NCI-H2196 (cell line): ENCODE measurements around the gene DAPK1.
A peak's percentile ranks its signal among the peaks of the same experiment; 100 is the strongest.
"Not testable (repeated sequence)": the region's sequence is repeated elsewhere in the genome, so short reads cannot be mapped to it uniquely, and the experiment has no call there.

ENCODE experiments used
- DNase-seq: peaks from one replicate; lab custom pipeline; 2025; ENCODE audit not compliant: unreplicated experiment; lab: John Stamatoyannopoulos, UW

DAPK1 gene

GRCh38 chr9:87498046-87498810 is 561 bp downstream of the DAPK1 start:
- peak; percentile 7 for DNase-seq

- DNase-seq = no peak
Observed at GRCh38 chr9:87498811-87499360, 1.2 kb downstream of the DAPK1 start.

- DNase-seq = no peak
Observed at GRCh38 chr9:87499424-87500017, 1.9 kb downstream of the DAPK1 start.

DNA sequence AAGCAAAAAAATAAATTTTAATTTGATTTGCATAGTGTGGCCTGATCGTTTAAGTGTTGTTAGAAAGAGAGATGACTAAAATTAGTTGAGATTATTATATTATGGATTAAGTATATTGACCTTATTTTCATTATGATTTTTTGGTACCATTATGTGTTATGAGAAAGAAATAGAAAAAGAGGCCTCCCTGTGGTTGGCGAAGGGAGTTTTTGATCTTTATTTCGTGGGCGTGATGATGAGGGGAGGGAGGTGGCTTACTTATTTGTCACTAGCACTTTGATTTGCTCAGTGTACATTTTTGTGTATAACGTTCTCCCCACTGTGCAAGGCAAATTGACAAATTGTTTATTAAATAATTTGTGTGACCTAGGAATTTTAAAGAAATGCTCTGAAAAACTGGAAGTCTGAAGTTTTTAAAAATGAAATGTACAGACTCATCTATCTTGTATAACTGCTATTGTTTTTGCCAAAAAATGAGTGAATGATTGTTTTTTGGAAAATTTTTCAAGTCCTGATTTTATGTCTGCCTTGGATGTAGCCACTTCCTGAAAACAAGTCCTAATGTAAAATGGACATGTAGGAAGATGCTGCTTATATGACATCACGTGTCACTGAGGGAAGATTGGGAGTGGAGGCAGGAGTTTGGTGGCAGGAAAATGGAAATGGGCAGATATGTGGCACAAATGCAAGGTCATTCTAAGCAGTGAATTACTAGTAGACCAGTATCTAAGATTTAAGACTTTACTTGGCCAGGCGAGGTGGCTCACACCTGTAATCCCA is 3.0 kb downstream of the DAPK1 start:
- no peak for DNase-seq

GRCh38 chr9:87501271-87501656 is 3.6 kb downstream of the DAPK1 start:
- DNase-seq = not testable (repeated sequence)

DNA sequence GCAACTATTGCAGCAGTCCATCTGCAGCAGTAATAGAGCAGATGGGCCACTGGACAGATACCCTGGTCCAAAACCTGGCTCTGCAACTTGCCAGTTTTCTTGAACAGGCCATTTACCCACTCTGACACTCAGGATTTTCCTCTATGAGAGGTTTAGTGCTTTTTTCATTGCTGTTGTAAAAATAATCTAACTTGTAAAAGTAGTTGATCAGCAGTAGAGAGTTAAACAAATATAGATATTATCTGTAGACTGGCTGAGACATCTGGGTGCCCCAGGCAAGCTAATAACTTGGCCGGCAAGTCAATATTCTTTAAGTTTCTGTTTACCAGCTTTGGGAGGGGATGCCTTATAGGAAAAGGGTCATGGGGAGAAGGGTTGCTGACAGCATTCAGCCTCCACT is 4.1 kb downstream of the DAPK1 start:
- DNase-seq = no peak

- peak; percentile 25 for DNase-seq
Observed at GRCh38 chr9:87502391-87503221, 4.9 kb downstream of the DAPK1 start.

DNA sequence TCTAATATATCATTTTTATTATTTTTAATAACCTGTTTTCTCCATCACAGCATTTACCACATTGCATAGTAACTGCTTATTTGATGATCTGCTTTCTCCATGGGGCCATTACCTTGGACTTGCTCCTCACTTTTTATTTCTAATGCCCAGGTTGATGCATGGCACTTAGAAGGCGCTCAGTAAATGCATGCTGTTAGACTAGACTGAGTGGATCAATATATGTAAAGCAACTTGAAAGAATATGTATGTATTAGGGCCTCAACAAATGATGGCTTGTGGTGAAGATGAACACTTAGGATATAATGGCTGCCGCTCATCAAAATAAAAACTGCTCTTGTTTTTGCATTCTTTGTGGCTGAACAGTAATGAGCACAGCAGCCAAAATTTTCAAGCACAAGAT is 5.8 kb downstream of the DAPK1 start:
- DNase-seq = no peak

DNA sequence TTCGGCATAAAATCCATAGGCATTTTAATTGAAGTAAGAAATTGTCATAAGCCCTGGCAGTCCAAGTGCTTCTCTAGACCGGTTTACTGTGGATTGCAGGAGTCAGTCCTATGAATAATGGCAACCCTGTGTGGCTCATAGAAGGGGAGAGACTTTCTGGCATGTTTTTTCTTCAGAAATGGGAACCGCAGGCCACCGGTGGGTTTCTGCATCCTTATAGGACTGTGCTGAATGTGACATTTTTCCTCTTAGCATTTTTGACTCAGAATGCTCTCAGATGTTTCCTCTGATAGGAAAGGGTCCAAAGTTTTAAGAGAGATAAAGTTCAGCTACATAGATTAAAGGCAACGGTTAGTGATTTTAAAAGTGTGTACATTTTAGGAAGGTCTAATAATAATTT is 6.3 kb downstream of the DAPK1 start:
- no peak for DNase-seq

DNA sequence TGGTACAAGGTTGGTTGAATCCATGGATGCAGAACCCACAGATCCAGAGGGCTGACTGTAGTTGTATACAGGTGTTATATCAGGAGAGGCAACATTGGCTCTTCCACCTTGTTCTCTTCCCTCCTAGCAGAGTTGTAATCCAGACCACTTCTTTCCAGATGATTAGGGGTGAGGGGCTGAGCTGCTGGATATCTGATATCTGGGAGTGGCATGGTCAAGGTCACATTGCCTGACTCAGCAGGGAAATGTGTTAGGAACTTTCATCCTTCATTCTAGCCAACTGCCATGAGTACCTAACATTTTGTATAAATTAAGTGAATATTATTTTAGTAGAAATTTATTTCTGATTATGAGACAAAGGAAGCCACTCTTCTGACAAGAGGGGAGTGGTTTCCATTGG is 7.3 kb downstream of the DAPK1 start:
- no peak for DNase-seq

- no peak for DNase-seq
Observed at GRCh38 chr9:87505869-87506678, 8.4 kb downstream of the DAPK1 start.

DNA sequence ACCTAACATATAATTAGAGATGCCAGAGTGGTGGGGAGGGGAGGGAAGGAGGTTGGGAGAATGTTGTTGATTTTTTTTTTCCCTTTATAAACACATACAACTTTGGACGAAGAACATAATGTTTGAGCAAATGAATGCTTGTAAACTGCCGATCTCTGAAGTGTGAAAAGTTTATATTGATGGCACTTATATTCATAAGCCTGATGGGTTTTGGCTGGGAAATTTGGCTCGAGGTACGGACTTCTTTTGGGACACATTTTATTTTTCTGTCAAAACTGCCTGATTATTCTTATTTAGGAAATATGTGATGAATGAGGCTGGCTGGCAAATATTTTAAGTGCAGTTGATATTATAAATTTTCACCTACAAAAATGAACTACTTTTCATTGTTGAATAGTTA is 9.9 kb downstream of the DAPK1 start:
- no peak for DNase-seq

- DNase-seq = no peak
Observed at GRCh38 chr9:87510252-87510683, 12.6 kb downstream of the DAPK1 start.

GRCh38 chr9:87512311-87512710 is 14.6 kb downstream of the DAPK1 start:
- no peak for DNase-seq

GRCh38 chr9:87513161-87513560 is 15.5 kb downstream of the DAPK1 start:
- DNase-seq = no peak

GRCh38 chr9:87513880-87514535 is 16.3 kb downstream of the DAPK1 start:
- DNase-seq = no peak

DNA sequence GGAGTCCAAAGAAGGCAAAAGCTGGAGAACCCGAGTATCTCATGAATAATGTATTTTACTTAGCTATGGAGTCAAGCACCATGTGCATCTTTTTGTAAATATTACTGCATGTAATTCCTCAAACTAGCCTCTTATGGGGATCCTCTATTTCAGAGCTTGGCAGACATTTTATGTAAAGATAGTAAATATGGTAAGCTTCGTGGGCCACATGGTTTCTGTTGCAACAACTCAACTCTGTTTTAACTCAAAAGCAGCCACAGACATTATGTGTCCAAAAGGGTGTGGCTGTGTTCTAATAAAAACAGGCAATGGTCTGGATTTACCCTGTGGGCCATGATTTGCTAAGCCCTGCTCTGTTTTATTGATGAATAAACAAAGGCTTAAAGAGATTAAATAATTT is 17.3 kb downstream of the DAPK1 start:
- no peak for DNase-seq

- DNase-seq = no peak
Observed at GRCh38 chr9:87515588-87516221, 18.0 kb downstream of the DAPK1 start.
